Activated T-helper 9 cell treated with anti-CD3 and anti-CD28 coated beads, Interleukin-2, amount 50 U/mL, for 16 hours (primary cell): ENCODE data around the gene RIPOR2.
"Not testable (repeated sequence)": the region's sequence is repeated elsewhere in the genome, so short reads cannot be mapped to it uniquely, and the experiment has no call there.

Source experiments
- DNase-seq: peaks from one replicate; pipeline ENCODE4 v3.0.0-alpha.2; 2020; ENCODE audit warnings: low read depth

The RIPOR2 gene

GRCh38 chr6:24902782-24903181, 33.0 kb downstream of the RIPOR2 start:
- DNase-seq, result no peak

- no peak for DNase-seq
Measured at GRCh38 chr6:24901698-24902328, 33.9 kb downstream of the RIPOR2 start.

GRCh38 chr6:24900917-24901697, 34.7 kb downstream of the RIPOR2 start:
- DNase-seq, result no peak

- DNase-seq, result no peak
Measured at GRCh38 chr6:24899997-24900325, 35.8 kb downstream of the RIPOR2 start.

GRCh38 chr6:24899136-24899996, 36.4 kb downstream of the RIPOR2 start:
- DNase-seq, result no peak

DNA sequence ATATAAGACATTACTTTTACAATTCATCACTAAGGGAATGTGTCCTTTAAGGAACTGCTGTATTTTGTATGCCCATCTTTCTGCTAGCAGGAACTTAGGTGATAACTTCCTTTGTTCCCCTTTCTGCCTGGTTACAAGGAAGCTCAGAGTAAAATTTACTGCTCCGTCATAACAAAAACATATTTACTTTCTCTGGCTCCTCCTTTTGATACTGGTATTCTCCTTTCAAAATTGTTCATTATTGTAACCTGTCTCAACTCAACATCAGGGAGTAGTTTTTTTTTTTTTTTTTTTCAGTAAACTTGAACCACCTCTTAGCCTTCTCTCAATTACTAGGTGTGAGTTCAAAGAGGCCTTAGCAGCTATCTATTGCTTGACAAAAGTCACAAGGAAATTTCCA, 37.1 kb downstream of the RIPOR2 start:
- DNase-seq, result no peak

DNA sequence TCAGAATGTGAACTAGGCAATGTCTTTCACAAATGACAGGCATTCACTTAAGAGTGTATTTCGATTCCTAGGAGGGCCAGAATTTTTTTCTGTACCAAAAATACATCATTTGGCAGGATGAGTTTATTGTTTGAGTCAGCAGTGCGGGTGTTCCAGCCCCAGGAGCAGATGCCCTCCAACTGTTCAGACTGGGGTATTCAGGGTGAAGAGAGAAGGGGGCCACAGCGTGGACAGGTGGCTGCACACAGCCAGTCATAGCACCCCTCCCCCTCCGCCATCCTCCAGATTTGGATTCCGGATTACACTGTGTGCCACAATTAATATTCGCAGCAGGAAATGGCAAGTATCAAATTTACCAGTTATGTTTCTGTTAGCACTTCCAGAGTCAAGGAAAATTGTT, 38.6 kb downstream of the RIPOR2 start:
- no peak for DNase-seq

- DNase-seq, result no peak
Measured at GRCh38 chr6:24893342-24893850, 42.4 kb downstream of the RIPOR2 start.

- DNase-seq, result no peak
Measured at GRCh38 chr6:24891004-24891403, 44.8 kb downstream of the RIPOR2 start.

- no peak for DNase-seq
Measured at GRCh38 chr6:24890471-24890870, 45.3 kb downstream of the RIPOR2 start.

DNA sequence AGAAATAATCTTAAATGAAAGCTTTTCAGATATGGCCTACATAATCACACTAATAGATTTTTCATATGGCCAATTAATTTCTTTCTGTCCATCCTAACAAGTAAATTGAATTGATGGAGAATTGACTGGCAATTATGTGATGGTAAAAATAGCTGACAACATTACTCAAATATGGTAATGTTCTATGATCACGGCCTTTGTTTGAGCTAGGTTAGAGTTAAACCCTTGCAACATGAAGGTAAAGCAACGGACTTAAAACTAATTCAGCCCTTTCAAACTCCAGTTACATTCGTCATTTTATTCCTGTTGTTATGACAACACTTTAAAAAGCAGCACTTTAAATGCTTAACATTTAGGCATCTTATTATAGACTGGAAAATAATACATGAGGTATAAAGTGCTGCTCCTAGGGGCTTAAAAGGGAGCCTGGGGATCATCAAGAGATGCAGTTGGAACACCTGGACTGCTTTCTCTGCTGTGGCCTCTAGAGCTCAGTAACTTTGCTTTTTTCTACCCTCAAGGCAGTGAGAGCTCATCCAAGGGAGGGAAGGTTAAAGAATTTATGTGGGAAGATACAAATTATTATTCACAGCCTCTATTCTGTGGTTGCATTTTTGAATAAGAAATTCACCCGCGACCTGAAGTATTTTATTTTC, 46.9 kb downstream of the RIPOR2 start:
- DNase-seq, result no peak

- DNase-seq, result no peak
Measured at GRCh38 chr6:24887545-24888140, 48.1 kb downstream of the RIPOR2 start.

GRCh38 chr6:24883618-24884017, 52.1 kb downstream of the RIPOR2 start:
- DNase-seq, result no peak

GRCh38 chr6:24882835-24883555, 52.8 kb downstream of the RIPOR2 start:
- DNase-seq, result no peak

DNA sequence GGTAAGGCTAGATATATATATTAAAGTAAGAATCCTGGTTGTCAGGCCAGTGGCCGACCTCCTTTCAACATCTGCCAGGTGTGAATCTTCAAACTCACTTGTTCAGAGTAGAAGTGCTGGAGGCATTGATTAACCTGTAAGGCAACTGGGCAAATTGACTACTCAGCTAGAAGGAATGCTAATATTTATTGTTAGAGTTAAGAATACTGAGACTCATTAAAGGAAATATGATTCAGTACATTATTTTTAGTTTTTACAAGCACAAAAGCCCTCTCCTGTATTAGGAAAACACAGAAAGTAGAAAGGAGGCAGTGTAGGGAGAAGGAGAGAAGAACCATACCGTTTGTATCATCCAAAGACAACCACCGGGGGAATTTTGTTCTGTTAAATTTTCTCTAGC, 53.5 kb downstream of the RIPOR2 start:
- DNase-seq, result no peak

GRCh38 chr6:24881376-24881775, 54.4 kb downstream of the RIPOR2 start:
- DNase-seq, result no peak

- no peak for DNase-seq
Measured at GRCh38 chr6:24880451-24880850, 55.3 kb downstream of the RIPOR2 start.

DNA sequence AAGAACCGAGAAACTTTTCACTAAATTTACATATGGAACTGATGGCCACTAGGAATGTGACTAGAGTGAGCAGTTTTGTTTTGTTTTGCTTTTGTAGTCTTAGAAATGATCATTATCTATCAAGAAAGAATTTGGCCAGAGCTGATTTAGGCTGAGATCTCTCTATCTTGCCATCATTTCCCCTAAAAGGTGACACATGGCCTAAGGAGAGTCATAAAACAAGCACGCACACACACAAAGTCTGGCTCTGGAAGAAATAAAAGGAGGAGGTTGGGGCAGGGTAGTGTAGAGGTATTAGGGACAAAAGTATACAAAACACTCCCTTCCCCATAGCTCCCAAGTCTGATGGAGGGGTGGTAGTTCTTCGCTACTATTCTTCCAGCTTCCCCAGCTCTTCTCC, 56.4 kb downstream of the RIPOR2 start:
- DNase-seq, result no peak

- not testable (repeated sequence) for DNase-seq
Measured at GRCh38 chr6:24877747-24878146, 58.0 kb downstream of the RIPOR2 start.

DNA sequence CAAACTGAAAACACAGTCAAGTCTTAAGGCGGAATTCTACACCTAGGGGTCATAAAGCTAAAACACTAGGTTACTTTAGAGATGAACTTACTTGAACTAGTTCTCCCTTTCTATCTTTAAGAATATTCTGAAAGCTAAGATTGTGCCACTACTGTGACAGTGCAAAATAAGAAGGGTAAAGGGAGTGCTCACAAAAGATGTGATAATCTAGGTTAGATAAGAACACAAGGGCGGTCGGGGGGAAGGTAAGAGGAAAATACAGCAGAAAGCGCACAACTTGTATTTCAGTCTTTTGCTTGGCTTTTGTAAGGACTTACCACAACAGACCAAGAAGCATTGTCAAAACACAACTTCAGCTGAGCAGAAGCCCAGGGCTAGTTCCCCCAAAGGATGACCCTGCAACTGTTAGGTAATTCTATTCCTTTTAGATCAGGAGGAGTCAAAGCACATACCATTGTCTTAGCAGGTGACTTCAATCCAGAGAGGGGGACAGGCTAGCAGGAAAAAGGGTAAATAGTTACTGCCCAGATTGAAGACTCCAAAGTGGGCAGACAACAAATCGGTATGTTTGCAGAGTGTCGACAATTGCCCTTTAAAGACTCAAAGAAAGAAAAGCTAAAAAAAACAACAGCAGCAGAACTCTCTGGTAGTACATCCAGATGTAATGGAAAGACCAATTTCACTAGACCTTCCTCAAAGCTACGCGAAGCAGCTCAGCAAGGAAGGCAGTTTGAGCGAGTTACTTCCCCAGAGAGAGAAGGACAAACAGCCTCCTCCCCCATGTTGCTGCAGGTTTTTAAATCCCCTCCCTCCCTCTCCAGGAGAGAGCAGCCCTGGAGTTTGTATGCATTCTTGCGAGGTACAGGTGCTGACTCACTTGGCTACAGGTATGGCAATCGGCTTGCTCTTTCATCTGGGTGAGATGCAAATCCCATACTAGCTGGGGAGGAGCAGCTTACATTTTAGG, 59.0 kb downstream of the RIPOR2 start:
- DNase-seq, result no peak
